ENCODE data around the gene RTN4RL2. TPM values are rescaled to one million over a fixed set of nuclear protein-coding genes. Genes with fewer than 3 reads are reported as not detected.

RTN4RL2 gene
- 0.51 TPM for polyA plus RNA-seq (2013)

GRCh38 chr11:57460022-57460757 lies at the start of gene RTN4RL2:
TSS of gene RTN4RL2 (plus strand) at chr11:57460528. CDS start at chr11:57460866, 338 bp downstream.
- Histone ChIP-seq H3K27ac (ENCODE audit: insufficient read depth in 1 of 2, low read depth in 1 of 2, low read length in 2 of 2, poor library complexity in 1 of 2, severe bottlenecking in 2 of 2) (no peak within 1 kb of the TSS), H3K4me1 (ENCODE audit: control extremely low read depth in 1 of 4, control insufficient read depth in 4 of 4, insufficient read depth in 4 of 4, low read length in 3 of 4) (peaks cover 0 to 41% (median 36%) of the 10 kb centered on the region in 4 experiments), H3K4me3 (ENCODE audit: control insufficient read depth in 1 of 7, extremely low read depth in 1 of 7, insufficient read depth in 4 of 7, low read depth in 2 of 7, low read length in 6 of 7) (peak within 1 kb of the TSS; percentile 15 to 74 (median 59)), H3K36me3 (ENCODE audit: control insufficient read depth in 4 of 4, insufficient read depth in 4 of 4, low read length in 3 of 4) (no peaks in the 10 kb centered on the region), H3K9me3 (ENCODE audit: control extremely low read depth in 1 of 5, control insufficient read depth in 4 of 5, insufficient read depth in 2 of 5, low read depth in 1 of 5, low read length in 4 of 5) (no peaks in the 10 kb centered on the region), H3K27me3 (replicated peaks in 2 of 5; ENCODE audit: control insufficient read depth in 4 of 5, insufficient read depth in 5 of 5, low read length in 4 of 5) (peaks cover 3 to 50% (median 18%) of the 10 kb centered on the region in 5 experiments)
- POLR2A ChIA-PET, result interaction anchor here (1.0 kb wide), 1 partner anchor 35 kb away, joined by 3 read pairs; no protein-coding TSS in a partner anchor
- CTCF ChIA-PET, result interaction anchor here (0.7 to 12.0 kb wide), 20 partner anchors 9 to 181 kb away, joined by 3 to 211 read pairs (median 4); partner anchors contain the start of gene SLC43A1
- DNase-seq, result peak; percentile 50 to 66 (median 57)
- WGBS (ENCODE audit: insufficient coverage), result 0% methylated on average over 36 of the region's 66 CpGs

- 100% methylated on average over 4 of the region's 4 CpGs for WGBS (ENCODE audit: insufficient coverage)
- CTCF ChIA-PET, result no interaction called here
- Histone ChIP-seq H3K9me3 (ENCODE audit: control extremely low read depth in 1 of 5, control insufficient read depth in 4 of 5, insufficient read depth in 2 of 5, low read depth in 1 of 5, low read length in 4 of 5) (no peaks in the 10 kb centered on the region), H3K4me3 (ENCODE audit: control insufficient read depth in 1 of 7, extremely low read depth in 1 of 7, insufficient read depth in 4 of 7, low read depth in 2 of 7, low read length in 6 of 7) (no peak overlapping the region), H3K27ac (ENCODE audit: insufficient read depth in 1 of 2, low read depth in 1 of 2, low read length in 2 of 2, poor library complexity in 1 of 2, severe bottlenecking in 2 of 2) (no peak overlapping the region), H3K4me1 (ENCODE audit: control extremely low read depth in 1 of 4, control insufficient read depth in 4 of 4, insufficient read depth in 4 of 4, low read length in 3 of 4) (peaks cover 0 to 16% (median 13%) of the 10 kb centered on the region in 4 experiments), H3K36me3 (ENCODE audit: control insufficient read depth in 4 of 4, insufficient read depth in 4 of 4, low read length in 3 of 4) (peaks cover 21 to 95% (median 63%) of the 10 kb centered on the region in 4 experiments), H3K27me3 (replicated peaks in 2 of 5; ENCODE audit: control insufficient read depth in 4 of 5, insufficient read depth in 5 of 5, low read length in 4 of 5) (no peaks in the 10 kb centered on the region)
- POLR2A ChIA-PET, result no interaction called here
- no peak for DNase-seq
Measured at GRCh38 chr11:57413681-57414080, 46.6 kb upstream of the RTN4RL2 start.

DNA sequence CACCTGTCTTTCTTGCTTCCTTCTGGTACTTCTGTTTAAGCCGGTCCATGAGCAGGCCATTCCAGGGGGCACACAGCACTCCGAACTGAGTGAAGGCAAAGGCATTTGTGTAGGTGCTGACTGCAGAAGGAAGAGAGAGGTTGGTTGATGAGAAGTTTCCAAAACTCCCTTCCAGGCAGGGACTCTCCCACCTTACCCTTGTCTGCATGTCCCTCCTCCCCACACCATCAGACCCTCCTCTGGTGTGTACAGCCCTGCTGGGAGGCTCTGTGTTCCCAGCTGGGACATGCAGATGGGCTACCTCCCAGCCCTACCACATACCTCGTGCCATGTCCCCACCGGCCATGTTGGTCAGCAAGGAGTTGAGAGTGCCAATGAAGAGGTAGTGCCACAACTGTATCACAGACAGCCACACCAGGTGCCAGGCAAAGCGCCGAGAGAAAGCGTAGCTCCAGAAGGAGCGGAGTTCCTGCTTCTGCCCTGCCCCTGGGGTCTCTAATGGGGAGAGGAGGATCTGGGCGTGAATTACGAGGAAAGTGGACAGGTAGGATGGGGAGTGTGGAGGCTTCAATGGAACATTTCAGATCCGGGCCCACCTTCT lies 45.6 kb upstream of the RTN4RL2 start:
- Histone ChIP-seq H3K4me3 (ENCODE audit: control insufficient read depth in 1 of 7, extremely low read depth in 1 of 7, insufficient read depth in 4 of 7, low read depth in 2 of 7, low read length in 6 of 7) (no peak overlapping the region), H3K27ac (ENCODE audit: insufficient read depth in 1 of 2, low read depth in 1 of 2, low read length in 2 of 2, poor library complexity in 1 of 2, severe bottlenecking in 2 of 2) (peak overlapping the region in 1 of 2 experiments; percentile 2), H3K4me1 (ENCODE audit: control extremely low read depth in 1 of 4, control insufficient read depth in 4 of 4, insufficient read depth in 4 of 4, low read length in 3 of 4) (peaks cover 0 to 6% (median 2%) of the 10 kb centered on the region in 4 experiments), H3K36me3 (ENCODE audit: control insufficient read depth in 4 of 4, insufficient read depth in 4 of 4, low read length in 3 of 4) (peaks cover 21 to 94% (median 56%) of the 10 kb centered on the region in 4 experiments), H3K9me3 (ENCODE audit: control extremely low read depth in 1 of 5, control insufficient read depth in 4 of 5, insufficient read depth in 2 of 5, low read depth in 1 of 5, low read length in 4 of 5) (no peaks in the 10 kb centered on the region), H3K27me3 (replicated peaks in 2 of 5; ENCODE audit: control insufficient read depth in 4 of 5, insufficient read depth in 5 of 5, low read length in 4 of 5) (no peaks in the 10 kb centered on the region)
- 100% methylated on average over 9 of the region's 11 CpGs for WGBS (ENCODE audit: insufficient coverage)
- ChIA-PET CTCF (interaction anchor here (0.8 kb wide), 1 partner anchor 12 kb away, joined by 3 read pairs; no protein-coding TSS in a partner anchor), POLR2A (no interaction called here)
- DNase-seq, result no peak

DNA sequence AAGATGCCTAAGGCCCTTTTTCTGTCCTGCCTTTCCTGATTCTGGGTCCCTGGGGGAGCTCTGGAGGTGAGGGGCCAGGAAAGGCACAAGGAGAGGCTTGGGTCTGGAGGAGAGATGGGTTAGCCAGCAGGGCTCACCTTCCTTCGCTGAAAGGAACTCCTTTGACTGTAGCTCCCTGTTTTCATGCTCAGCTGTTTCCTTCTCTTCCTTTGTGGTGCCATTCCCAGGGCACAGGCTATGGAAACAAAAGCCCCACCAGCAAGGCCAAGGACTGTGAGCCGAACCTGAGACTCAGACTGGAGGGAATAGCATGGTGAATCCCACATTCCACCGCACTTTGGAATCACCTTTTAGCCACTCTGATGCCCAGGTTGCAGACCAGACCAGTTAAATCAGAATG lies 43.9 kb upstream of the RTN4RL2 start:
- H3K4me1 ChIP-seq (ENCODE audit: control extremely low read depth in 1 of 4, control insufficient read depth in 4 of 4, insufficient read depth in 4 of 4, low read length in 3 of 4), result no peaks in the 10 kb centered on the region
- peaks cover 23 to 96% (median 61%) of the 10 kb centered on the region in 4 experiments for H3K36me3 ChIP-seq (ENCODE audit: control insufficient read depth in 4 of 4, insufficient read depth in 4 of 4, low read length in 3 of 4)
- H3K4me3 ChIP-seq (ENCODE audit: control insufficient read depth in 1 of 7, extremely low read depth in 1 of 7, insufficient read depth in 4 of 7, low read depth in 2 of 7, low read length in 6 of 7), result no peak overlapping the region
- H3K9me3 ChIP-seq (ENCODE audit: control extremely low read depth in 1 of 5, control insufficient read depth in 4 of 5, insufficient read depth in 2 of 5, low read depth in 1 of 5, low read length in 4 of 5), result no peaks in the 10 kb centered on the region
- DNase-seq, result no peak
- no peak overlapping the region for H3K27ac ChIP-seq (ENCODE audit: insufficient read depth in 1 of 2, low read depth in 1 of 2, low read length in 2 of 2, poor library complexity in 1 of 2, severe bottlenecking in 2 of 2)
- WGBS (ENCODE audit: insufficient coverage), result no CpG with 5 or more reads among the region's 3 CpGs
- POLR2A ChIA-PET, result no interaction called here
- CTCF ChIA-PET, result interaction anchor here (1.3 to 1.9 kb wide), 4 partner anchors 7 to 40 kb away, joined by 3 to 7 read pairs (median 4); no protein-coding TSS in a partner anchor
- H3K27me3 ChIP-seq (replicated peaks in 2 of 5; ENCODE audit: control insufficient read depth in 4 of 5, insufficient read depth in 5 of 5, low read length in 4 of 5), result no peaks in the 10 kb centered on the region

DNA sequence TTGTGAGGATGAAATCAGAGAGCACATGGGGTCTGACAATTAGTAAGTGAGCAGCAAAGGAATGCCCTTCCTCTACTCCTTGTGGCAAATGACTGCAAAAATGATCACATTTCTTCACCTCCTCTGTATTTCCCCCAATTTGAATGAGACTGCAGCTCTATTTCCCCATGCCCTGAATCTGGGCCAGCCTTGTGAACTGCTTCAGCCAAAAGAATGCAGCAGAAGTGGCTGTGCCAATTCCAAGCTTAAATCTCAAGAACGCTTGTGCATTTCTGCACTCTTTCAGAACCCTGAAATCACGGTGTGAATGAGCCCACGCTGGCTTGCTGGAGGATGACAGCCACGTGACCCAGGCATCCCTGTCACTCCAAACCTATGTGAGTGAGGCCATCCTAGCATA lies 43.3 kb upstream of the RTN4RL2 start:
- Histone ChIP-seq H3K9me3 (ENCODE audit: control extremely low read depth in 1 of 5, control insufficient read depth in 4 of 5, insufficient read depth in 2 of 5, low read depth in 1 of 5, low read length in 4 of 5) (no peaks in the 10 kb centered on the region), H3K4me1 (ENCODE audit: control extremely low read depth in 1 of 4, control insufficient read depth in 4 of 4, insufficient read depth in 4 of 4, low read length in 3 of 4) (no peaks in the 10 kb centered on the region), H3K27ac (ENCODE audit: insufficient read depth in 1 of 2, low read depth in 1 of 2, low read length in 2 of 2, poor library complexity in 1 of 2, severe bottlenecking in 2 of 2) (no peak overlapping the region), H3K4me3 (ENCODE audit: control insufficient read depth in 1 of 7, extremely low read depth in 1 of 7, insufficient read depth in 4 of 7, low read depth in 2 of 7, low read length in 6 of 7) (no peak overlapping the region), H3K36me3 (ENCODE audit: control insufficient read depth in 4 of 4, insufficient read depth in 4 of 4, low read length in 3 of 4) (peaks cover 23 to 96% (median 60%) of the 10 kb centered on the region in 4 experiments), H3K27me3 (replicated peaks in 2 of 5; ENCODE audit: control insufficient read depth in 4 of 5, insufficient read depth in 5 of 5, low read length in 4 of 5) (no peaks in the 10 kb centered on the region)
- WGBS (ENCODE audit: insufficient coverage), result 100% methylated on average over 4 of the region's 4 CpGs
- DNase-seq, result no peak
- CTCF ChIA-PET, result interaction anchor here (1.0 to 1.9 kb wide), 5 partner anchors 11 to 40 kb away, joined by 3 to 7 read pairs (median 4); no protein-coding TSS in a partner anchor
- POLR2A ChIA-PET, result no interaction called here

- ChIA-PET CTCF (interaction anchor here (1.2 to 1.9 kb wide), 3 partner anchors 12 to 39 kb away, joined by 4 to 7 read pairs (median 4); no protein-coding TSS in a partner anchor), POLR2A (no interaction called here)
- Histone ChIP-seq H3K27ac (ENCODE audit: insufficient read depth in 1 of 2, low read depth in 1 of 2, low read length in 2 of 2, poor library complexity in 1 of 2, severe bottlenecking in 2 of 2) (no peak overlapping the region), H3K9me3 (ENCODE audit: control extremely low read depth in 1 of 5, control insufficient read depth in 4 of 5, insufficient read depth in 2 of 5, low read depth in 1 of 5, low read length in 4 of 5) (no peaks in the 10 kb centered on the region), H3K27me3 (replicated peaks in 2 of 5; ENCODE audit: control insufficient read depth in 4 of 5, insufficient read depth in 5 of 5, low read length in 4 of 5) (no peaks in the 10 kb centered on the region), H3K4me3 (ENCODE audit: control insufficient read depth in 1 of 7, extremely low read depth in 1 of 7, insufficient read depth in 4 of 7, low read depth in 2 of 7, low read length in 6 of 7) (no peak overlapping the region), H3K36me3 (ENCODE audit: control insufficient read depth in 4 of 4, insufficient read depth in 4 of 4, low read length in 3 of 4) (peaks cover 26 to 96% (median 57%) of the 10 kb centered on the region in 4 experiments), H3K4me1 (ENCODE audit: control extremely low read depth in 1 of 4, control insufficient read depth in 4 of 4, insufficient read depth in 4 of 4, low read length in 3 of 4) (peaks cover 0 to 5% (median 2%) of the 10 kb centered on the region in 4 experiments)
- DNase-seq, result no peak
Measured at GRCh38 chr11:57418131-57418530, 42.2 kb upstream of the RTN4RL2 start.

All from common myeloid progenitor, CD34-positive (primary cell).